WTC11 (cell line): ENCODE data around the gene ARIH1. TPM values are rescaled to one million over a fixed set of nuclear protein-coding genes. Genes with fewer than 3 reads are reported as not detected.
A peak's percentile ranks its signal among the peaks of the same experiment; 100 is the strongest.

ENCODE experiments used
- ATAC-seq: fragments of 200-7000 bp; cut with Tn5 transposase; 2 replicates; pipeline ENCODE4 v1.10.0; 2021; ENCODE audit warnings: mild to moderate bottlenecking, moderate library complexity
- CTCF ChIA-PET: fragments of 300-600 bp; sonication (Branson Sonifier 250); formaldehyde crosslinking; loops from one replicate; lab custom pipeline; 2021; ENCODE audit warnings: antibody characterized with exemption; lab: Charles Lee
- POLR2A ChIA-PET: fragments of 350-600 bp; sonication (Branson Sonifier 250); formaldehyde crosslinking; loops from one replicate; lab custom pipeline; 2021; ENCODE audit warnings: antibody characterized with exemption; lab: Charles Lee
- DNase-seq: peaks from one replicate; pipeline ENCODE4 v3.0.0; 2021; ENCODE audit warnings: low spot score
- H3K27ac Mint-ChIP-seq: 2 replicates; pipeline ENCODE4 v1.8.0; 2021; ENCODE audit warnings: mixed read lengths
- H3K27me3 Mint-ChIP-seq: 2 replicates; pipeline ENCODE4 v1.8.0; 2021; ENCODE audit warnings: low read depth, mild to moderate bottlenecking, moderate library complexity, mixed read lengths
- H3K36me3 Mint-ChIP-seq: 2 replicates; pipeline ENCODE4 v1.8.0; 2021; ENCODE audit warnings: mixed read lengths
- H3K4me1 Mint-ChIP-seq: 2 replicates; pipeline ENCODE4 v1.8.0; 2022; ENCODE audit warnings: mixed read lengths
- H3K4me3 Mint-ChIP-seq: 2 replicates; pipeline ENCODE4 v1.8.0; 2021; ENCODE audit warnings: mild to moderate bottlenecking, moderate library complexity, mixed read lengths
- H3K9me3 Mint-ChIP-seq: 2 replicates; pipeline ENCODE4 v1.8.0; 2021; ENCODE audit warnings: mixed read lengths
- CREM ChIP-seq: sonication (generic); formaldehyde crosslinking; IDR thresholded peaks from 2 replicates; pipeline ENCODE4 v1.8.1; 2022; ENCODE audit warnings: mild to moderate bottlenecking, missing genetic modification reagents, moderate library complexity
- E2F5 ChIP-seq: sonication (generic); formaldehyde crosslinking; IDR thresholded peaks from 2 replicates; pipeline ENCODE4 v1.8.1; 2022; ENCODE audit warnings: mild to moderate bottlenecking, moderate library complexity, missing genetic modification reagents
- ELF4 ChIP-seq: sonication (generic); formaldehyde crosslinking; IDR thresholded peaks from 2 replicates; pipeline ENCODE4 v1.8.1; 2022; ENCODE audit warnings: low read depth, mild to moderate bottlenecking, moderate library complexity, missing genetic modification reagents
- ESRRA ChIP-seq: sonication (generic); formaldehyde crosslinking; IDR thresholded peaks from 2 replicates; pipeline ENCODE4 v1.8.1; 2022; ENCODE audit warnings: mild to moderate bottlenecking, missing genetic modification reagents, borderline replicate concordance
- GTF2I ChIP-seq: fragments of 250-450 bp; sonication (Bioruptor Pico); conservative IDR thresholded peaks from 2 replicates; pipeline ENCODE4 v1.4.0; 2021; ENCODE audit warnings: mild to moderate bottlenecking
- HMGA2 ChIP-seq: fragments of 250-450 bp; sonication (Bioruptor Pico); IDR thresholded peaks from 2 replicates; pipeline ENCODE4 v1.4.0; 2021; ENCODE audit warnings: mild to moderate bottlenecking, moderate library complexity
- MLX ChIP-seq: sonication (generic); formaldehyde crosslinking; IDR thresholded peaks from 2 replicates; pipeline ENCODE4 v1.8.1; 2023; ENCODE audit warnings: mild to moderate bottlenecking, missing genetic modification reagents, moderate library complexity
- MXD4 ChIP-seq: fragments of 250-450 bp; sonication (Bioruptor Pico); IDR thresholded peaks from 2 replicates; pipeline ENCODE4 v1.8.0; 2021; ENCODE audit warnings: mild to moderate bottlenecking, moderate library complexity, borderline replicate concordance
- NFYB ChIP-seq: sonication (generic); formaldehyde crosslinking; conservative IDR thresholded peaks from 2 replicates; pipeline ENCODE4 v1.8.0; 2022; ENCODE audit warnings: low read depth, missing genetic modification reagents
- OVOL2 ChIP-seq: fragments of 250-450 bp; sonication (Bioruptor Pico); IDR thresholded peaks from 2 replicates; pipeline ENCODE4 v1.9.0; 2021; ENCODE audit warnings: mild to moderate bottlenecking, borderline replicate concordance
- RORB ChIP-seq: fragments of 250-450 bp; sonication (Bioruptor Pico); IDR thresholded peaks from 2 replicates; pipeline ENCODE4 v1.9.0; 2021; ENCODE audit warnings: mild to moderate bottlenecking
- SMAD3 ChIP-seq: sonication (generic); formaldehyde crosslinking; IDR thresholded peaks from 2 replicates; pipeline ENCODE4 v1.8.0; 2022; ENCODE audit warnings: missing genetic modification reagents, mild to moderate bottlenecking, borderline replicate concordance
- TEAD1 ChIP-seq: sonication (generic); formaldehyde crosslinking; IDR thresholded peaks from 2 replicates; pipeline ENCODE4 v1.8.0; 2022; ENCODE audit warnings: mild to moderate bottlenecking, missing genetic modification reagents
- ZNF396 ChIP-seq: fragments of 250-450 bp; sonication (Bioruptor Pico); IDR thresholded peaks from 2 replicates; pipeline ENCODE4 v1.8.0; 2021; ENCODE audit warnings: mild to moderate bottlenecking, moderate library complexity, borderline replicate concordance
- ZNF512 ChIP-seq: sonication (generic); formaldehyde crosslinking; IDR thresholded peaks from 2 replicates; pipeline ENCODE4 v1.8.1; 2022; ENCODE audit warnings: missing genetic modification reagents, borderline replicate concordance
- total RNA-seq: library from RNA; stranded (reverse); gene quantifications from 3 replicates; pipeline ENCODE4 v1.2.3, GENCODE V29; 2021
- TF ChIP-seq, protein P1 (sequence below): sonication (generic); formaldehyde crosslinking; conservative IDR thresholded peaks from 2 replicates; pipeline ENCODE4 v1.8.1; 2023; ENCODE audit warnings: mild to moderate bottlenecking, low read depth, missing genetic modification reagents, moderate library complexity
- TF ChIP-seq, protein P2 (sequence below): fragments of 250-450 bp; sonication (Bioruptor Pico); IDR thresholded peaks from 2 replicates; pipeline ENCODE4 v1.9.0; 2021; ENCODE audit warnings: moderate library complexity, mild to moderate bottlenecking, inconsistent platforms, borderline replicate concordance
- TF ChIP-seq, protein P3 (sequence below): fragments of 250-450 bp; sonication (Bioruptor Pico); IDR thresholded peaks from 2 replicates; pipeline ENCODE4 v1.9.0; 2021; ENCODE audit warnings: mild to moderate bottlenecking
- TF ChIP-seq, protein P4 (sequence below): sonication (generic); formaldehyde crosslinking; IDR thresholded peaks from 2 replicates; pipeline ENCODE4 v1.8.0; 2023; ENCODE audit warnings: missing genetic modification reagents, mild to moderate bottlenecking, borderline replicate concordance
- TF ChIP-seq, protein P5 (sequence below): sonication (generic); formaldehyde crosslinking; IDR thresholded peaks from 2 replicates; pipeline ENCODE4 v1.8.0; 2022; ENCODE audit warnings: mild to moderate bottlenecking, missing genetic modification reagents

Gene ARIH1
- total RNA-seq, 1 experiment from 2014 or later: 198 TPM

DNA sequence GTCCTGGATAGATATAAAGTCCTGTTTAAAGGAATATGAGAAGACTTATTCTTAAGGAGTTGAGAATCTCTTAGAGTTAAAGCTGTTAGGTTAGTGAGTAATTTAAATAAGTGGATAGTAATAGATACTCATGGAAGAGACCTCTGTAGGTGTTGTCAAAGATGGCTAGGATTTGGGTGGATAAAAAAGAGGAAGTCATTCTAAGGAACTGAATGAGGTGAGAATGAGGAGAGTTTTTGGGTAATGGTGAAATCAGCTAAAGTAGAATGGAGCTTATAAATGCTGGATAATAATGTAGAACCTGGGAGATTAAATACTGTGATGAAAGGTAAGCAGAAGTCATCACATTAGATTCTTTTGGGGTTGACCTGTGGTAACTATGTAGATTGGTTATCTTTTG lies 8.1 kb downstream of the ARIH1 start:
- ATAC-seq (no peak), DNase-seq (no peak)
- no peaks in the 10 kb centered on the region for H3K27me3 Mint-ChIP-seq
- H3K4me1 Mint-ChIP-seq: peaks cover 6% of the 10 kb centered on the region
- H3K9me3 Mint-ChIP-seq: peaks cover 4% of the 10 kb centered on the region; the same call in 1 of the 2 replicates
- TF ChIP-seq ZNF512 (CRISPR knock-in tag) (no peak), SMAD3 (CRISPR knock-in tag) (no peak), TEAD1 (CRISPR knock-in tag) (no peak), MLX (no peak), E2F5 (CRISPR knock-in tag) (no peak), ESRRA (CRISPR knock-in tag) (no peak), CREM (CRISPR knock-in tag) (no peak), ZNF396 (CRISPR knock-in tag) (no peak)
- TF ChIP-seq, protein P1, sequence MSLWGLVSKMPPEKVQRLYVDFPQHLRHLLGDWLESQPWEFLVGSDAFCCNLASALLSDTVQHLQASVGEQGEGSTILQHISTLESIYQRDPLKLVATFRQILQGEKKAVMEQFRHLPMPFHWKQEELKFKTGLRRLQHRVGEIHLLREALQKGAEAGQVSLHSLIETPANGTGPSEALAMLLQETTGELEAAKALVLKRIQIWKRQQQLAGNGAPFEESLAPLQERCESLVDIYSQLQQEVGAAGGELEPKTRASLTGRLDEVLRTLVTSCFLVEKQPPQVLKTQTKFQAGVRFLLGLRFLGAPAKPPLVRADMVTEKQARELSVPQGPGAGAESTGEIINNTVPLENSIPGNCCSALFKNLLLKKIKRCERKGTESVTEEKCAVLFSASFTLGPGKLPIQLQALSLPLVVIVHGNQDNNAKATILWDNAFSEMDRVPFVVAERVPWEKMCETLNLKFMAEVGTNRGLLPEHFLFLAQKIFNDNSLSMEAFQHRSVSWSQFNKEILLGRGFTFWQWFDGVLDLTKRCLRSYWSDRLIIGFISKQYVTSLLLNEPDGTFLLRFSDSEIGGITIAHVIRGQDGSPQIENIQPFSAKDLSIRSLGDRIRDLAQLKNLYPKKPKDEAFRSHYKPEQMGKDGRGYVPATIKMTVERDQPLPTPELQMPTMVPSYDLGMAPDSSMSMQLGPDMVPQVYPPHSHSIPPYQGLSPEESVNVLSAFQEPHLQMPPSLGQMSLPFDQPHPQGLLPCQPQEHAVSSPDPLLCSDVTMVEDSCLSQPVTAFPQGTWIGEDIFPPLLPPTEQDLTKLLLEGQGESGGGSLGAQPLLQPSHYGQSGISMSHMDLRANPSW (CRISPR knock-in tag): no peak
- TF ChIP-seq, protein P2, sequence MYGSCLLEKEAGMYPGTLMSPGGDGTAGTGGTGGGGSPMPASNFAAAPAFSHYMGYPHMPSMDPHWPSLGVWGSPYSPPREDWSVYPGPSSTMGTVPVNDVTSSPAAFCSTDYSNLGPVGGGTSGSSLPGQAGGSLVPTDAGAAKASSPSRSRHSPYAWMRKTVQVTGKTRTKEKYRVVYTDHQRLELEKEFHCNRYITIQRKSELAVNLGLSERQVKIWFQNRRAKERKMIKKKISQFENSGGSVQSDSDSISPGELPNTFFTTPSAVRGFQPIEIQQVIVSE (CRISPR knock-in tag): no peak
- TF ChIP-seq, protein P3, sequence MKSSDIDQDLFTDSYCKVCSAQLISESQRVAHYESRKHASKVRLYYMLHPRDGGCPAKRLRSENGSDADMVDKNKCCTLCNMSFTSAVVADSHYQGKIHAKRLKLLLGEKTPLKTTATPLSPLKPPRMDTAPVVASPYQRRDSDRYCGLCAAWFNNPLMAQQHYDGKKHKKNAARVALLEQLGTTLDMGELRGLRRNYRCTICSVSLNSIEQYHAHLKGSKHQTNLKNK (CRISPR knock-in tag): no peak
- TF ChIP-seq, protein P4, sequence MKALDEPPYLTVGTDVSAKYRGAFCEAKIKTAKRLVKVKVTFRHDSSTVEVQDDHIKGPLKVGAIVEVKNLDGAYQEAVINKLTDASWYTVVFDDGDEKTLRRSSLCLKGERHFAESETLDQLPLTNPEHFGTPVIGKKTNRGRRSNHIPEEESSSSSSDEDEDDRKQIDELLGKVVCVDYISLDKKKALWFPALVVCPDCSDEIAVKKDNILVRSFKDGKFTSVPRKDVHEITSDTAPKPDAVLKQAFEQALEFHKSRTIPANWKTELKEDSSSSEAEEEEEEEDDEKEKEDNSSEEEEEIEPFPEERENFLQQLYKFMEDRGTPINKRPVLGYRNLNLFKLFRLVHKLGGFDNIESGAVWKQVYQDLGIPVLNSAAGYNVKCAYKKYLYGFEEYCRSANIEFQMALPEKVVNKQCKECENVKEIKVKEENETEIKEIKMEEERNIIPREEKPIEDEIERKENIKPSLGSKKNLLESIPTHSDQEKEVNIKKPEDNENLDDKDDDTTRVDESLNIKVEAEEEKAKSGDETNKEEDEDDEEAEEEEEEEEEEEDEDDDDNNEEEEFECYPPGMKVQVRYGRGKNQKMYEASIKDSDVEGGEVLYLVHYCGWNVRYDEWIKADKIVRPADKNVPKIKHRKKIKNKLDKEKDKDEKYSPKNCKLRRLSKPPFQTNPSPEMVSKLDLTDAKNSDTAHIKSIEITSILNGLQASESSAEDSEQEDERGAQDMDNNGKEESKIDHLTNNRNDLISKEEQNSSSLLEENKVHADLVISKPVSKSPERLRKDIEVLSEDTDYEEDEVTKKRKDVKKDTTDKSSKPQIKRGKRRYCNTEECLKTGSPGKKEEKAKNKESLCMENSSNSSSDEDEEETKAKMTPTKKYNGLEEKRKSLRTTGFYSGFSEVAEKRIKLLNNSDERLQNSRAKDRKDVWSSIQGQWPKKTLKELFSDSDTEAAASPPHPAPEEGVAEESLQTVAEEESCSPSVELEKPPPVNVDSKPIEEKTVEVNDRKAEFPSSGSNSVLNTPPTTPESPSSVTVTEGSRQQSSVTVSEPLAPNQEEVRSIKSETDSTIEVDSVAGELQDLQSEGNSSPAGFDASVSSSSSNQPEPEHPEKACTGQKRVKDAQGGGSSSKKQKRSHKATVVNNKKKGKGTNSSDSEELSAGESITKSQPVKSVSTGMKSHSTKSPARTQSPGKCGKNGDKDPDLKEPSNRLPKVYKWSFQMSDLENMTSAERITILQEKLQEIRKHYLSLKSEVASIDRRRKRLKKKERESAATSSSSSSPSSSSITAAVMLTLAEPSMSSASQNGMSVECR (CRISPR knock-in tag): no peak
- H3K36me3 Mint-ChIP-seq: peaks cover 38% of the 10 kb centered on the region
- H3K27ac Mint-ChIP-seq: peak overlapping the region; percentile 3; the same call in 1 of the 2 replicates
- CTCF ChIA-PET: interaction anchor here (1.3 kb wide), 1 partner anchor 9 kb away, joined by 3 read pairs; no protein-coding TSS in a partner anchor
- no peak overlapping the region for H3K4me3 Mint-ChIP-seq
- POLR2A ChIA-PET: no interaction called here

DNA sequence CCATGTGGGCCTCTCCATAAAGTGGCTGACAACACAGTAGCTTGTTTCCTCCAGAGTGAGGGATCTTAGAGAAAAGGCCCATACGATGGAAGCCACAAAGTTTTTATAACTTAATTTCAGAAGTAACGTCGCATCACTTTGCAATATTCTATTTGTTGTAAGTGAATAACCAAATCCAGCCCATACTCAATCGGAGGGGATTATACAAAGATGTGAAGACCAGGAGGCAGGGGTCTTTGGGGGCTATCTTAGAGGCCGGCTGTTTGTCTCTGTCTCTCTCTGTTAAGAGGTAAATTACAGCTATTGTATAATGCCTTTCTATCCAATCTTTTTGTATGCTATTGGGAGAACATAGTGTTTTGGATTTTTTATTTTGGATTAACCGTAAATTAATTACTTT lies 9.1 kb downstream of the ARIH1 start:
- ChIA-PET CTCF (interaction anchor here (1.3 kb wide), 1 partner anchor 10 kb away, joined by 3 read pairs; no protein-coding TSS in a partner anchor), POLR2A (no interaction called here)
- no peak for TF ChIP-seq NFYB (CRISPR knock-in tag)
- no peak for TF ChIP-seq ELF4 (CRISPR knock-in tag)
- no peak for TF ChIP-seq OVOL2
- TF ChIP-seq GTF2I: no peak
- no peak for TF ChIP-seq ZNF396 (CRISPR knock-in tag)
- no peak for TF ChIP-seq MXD4 (CRISPR knock-in tag)
- TF ChIP-seq, protein P3 (CRISPR knock-in tag): no peak
- TF ChIP-seq RORB (CRISPR knock-in tag): no peak
- TF ChIP-seq, protein P5, sequence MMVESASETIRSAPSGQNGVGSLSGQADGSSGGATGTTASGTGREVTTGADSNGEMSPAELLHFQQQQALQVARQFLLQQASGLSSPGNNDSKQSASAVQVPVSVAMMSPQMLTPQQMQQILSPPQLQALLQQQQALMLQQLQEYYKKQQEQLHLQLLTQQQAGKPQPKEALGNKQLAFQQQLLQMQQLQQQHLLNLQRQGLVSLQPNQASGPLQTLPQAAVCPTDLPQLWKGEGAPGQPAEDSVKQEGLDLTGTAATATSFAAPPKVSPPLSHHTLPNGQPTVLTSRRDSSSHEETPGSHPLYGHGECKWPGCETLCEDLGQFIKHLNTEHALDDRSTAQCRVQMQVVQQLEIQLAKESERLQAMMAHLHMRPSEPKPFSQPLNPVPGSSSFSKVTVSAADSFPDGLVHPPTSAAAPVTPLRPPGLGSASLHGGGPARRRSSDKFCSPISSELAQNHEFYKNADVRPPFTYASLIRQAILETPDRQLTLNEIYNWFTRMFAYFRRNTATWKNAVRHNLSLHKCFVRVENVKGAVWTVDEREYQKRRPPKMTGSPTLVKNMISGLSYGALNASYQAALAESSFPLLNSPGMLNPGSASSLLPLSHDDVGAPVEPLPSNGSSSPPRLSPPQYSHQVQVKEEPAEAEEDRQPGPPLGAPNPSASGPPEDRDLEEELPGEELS (CRISPR knock-in tag): no peak
- no peak for TF ChIP-seq HMGA2

More for the DNA sequence above, 9.1 kb downstream of the ARIH1 start:
- Mint-ChIP-seq H3K27ac (peak overlapping the region; percentile 34), H3K9me3 (peaks cover 4% of the 10 kb centered on the region; the same call in 1 of the 2 replicates), H3K27me3 (no peaks in the 10 kb centered on the region), H3K4me1 (peaks cover 7% of the 10 kb centered on the region), H3K36me3 (peaks cover 34% of the 10 kb centered on the region), H3K4me3 (no peak overlapping the region)
- no peak for ATAC-seq
- no peak for DNase-seq
